ENCODE measurements around the gene APAF1.

APAF1 gene

GRCh38 chr12:98736352-98737321, 91.5 kb downstream of the APAF1 start:
- DNase-seq (ENCODE audit: low spot score): no peak
- in situ Hi-C loops (cut with MboI; ENCODE audit: low pct_unique_long_range_greater_than_20kb, low sequenced_read_pairs, unreplicated experiment): no loop called here
- TF ChIP-seq CTCF (IDR thresholded peaks at IDR 0.05; ENCODE audit: extremely low read depth, insufficient read depth, missing control alignments): no peak

GRCh38 chr12:98737322-98737712, 92.2 kb downstream of the APAF1 start:
- DNase-seq (ENCODE audit: low spot score): no peak
- no peak for TF ChIP-seq CTCF (IDR thresholded peaks at IDR 0.05; ENCODE audit: extremely low read depth, insufficient read depth, missing control alignments)
- in situ Hi-C loops (cut with MboI; ENCODE audit: low pct_unique_long_range_greater_than_20kb, low sequenced_read_pairs, unreplicated experiment): no loop called here

- in situ Hi-C loops (cut with MboI; ENCODE audit: low pct_unique_long_range_greater_than_20kb, low sequenced_read_pairs, unreplicated experiment): no loop called here
- TF ChIP-seq CTCF (IDR thresholded peaks at IDR 0.05; ENCODE audit: extremely low read depth, insufficient read depth, missing control alignments): no peak
- no peak for DNase-seq (ENCODE audit: low spot score)
Measured at GRCh38 chr12:98738002-98738401, 92.9 kb downstream of the APAF1 start.

GRCh38 chr12:98738539-98738938, 93.4 kb downstream of the APAF1 start:
- no peak for TF ChIP-seq CTCF (IDR thresholded peaks at IDR 0.05; ENCODE audit: extremely low read depth, insufficient read depth, missing control alignments)
- no peak for DNase-seq (ENCODE audit: low spot score)
- in situ Hi-C loops (cut with MboI; ENCODE audit: low pct_unique_long_range_greater_than_20kb, low sequenced_read_pairs, unreplicated experiment): no loop called here

- no peak for DNase-seq (ENCODE audit: low spot score)
- in situ Hi-C loops (cut with MboI; ENCODE audit: low pct_unique_long_range_greater_than_20kb, low sequenced_read_pairs, unreplicated experiment): no loop called here
- TF ChIP-seq CTCF (IDR thresholded peaks at IDR 0.05; ENCODE audit: extremely low read depth, insufficient read depth, missing control alignments): no peak
Measured at GRCh38 chr12:98740751-98741150, 95.7 kb downstream of the APAF1 start.

- no peak for TF ChIP-seq CTCF (IDR thresholded peaks at IDR 0.05; ENCODE audit: extremely low read depth, insufficient read depth, missing control alignments)
- DNase-seq (ENCODE audit: low spot score): no peak
- in situ Hi-C loops (cut with MboI; ENCODE audit: low pct_unique_long_range_greater_than_20kb, low sequenced_read_pairs, unreplicated experiment): no loop called here
Measured at GRCh38 chr12:98741196-98741555, 96.1 kb downstream of the APAF1 start.

Measured in GM13977 (cell line).